Endodermal cell (in vitro differentiated cells): ENCODE data around the gene CEMIP2. TPM values are rescaled to one million over a fixed set of nuclear protein-coding genes. Genes with fewer than 3 reads are reported as not detected.

Source experiments
- DNase-seq: peaks from one replicate; pipeline ENCODE4 v3.0.0-alpha.2; 2017
- H3K27ac ChIP-seq: 2 replicates; pipeline ENCODE4 v1.5.1; 2013; ENCODE audit warnings: mild to moderate bottlenecking, low read depth, low read length, moderate library complexity
- H3K27me3 ChIP-seq: 2 replicates; pipeline ENCODE4 v1.6.1; 2013; ENCODE audit warnings: mild to moderate bottlenecking, low read length, moderate library complexity; ENCODE audit not compliant: insufficient read depth, control insufficient read depth, poor library complexity, severe bottlenecking
- H3K36me3 ChIP-seq: 2 replicates; pipeline ENCODE4 v1.7.0; 2013; ENCODE audit warnings: mild to moderate bottlenecking, low read length, moderate library complexity; ENCODE audit not compliant: control insufficient read depth, insufficient read depth
- H3K4me1 ChIP-seq: one replicate; pipeline ENCODE4 v1.7.0; 2013; ENCODE audit warnings: low read length; ENCODE audit not compliant: control insufficient read depth, insufficient read depth
- H3K4me3 ChIP-seq: 2 replicates; pipeline ENCODE4 v1.5.1; 2013; ENCODE audit warnings: mild to moderate bottlenecking, low read length, moderate library complexity
- H3K9ac ChIP-seq: 2 replicates; pipeline ENCODE4 v1.6.1; 2013; ENCODE audit warnings: mild to moderate bottlenecking, low read length, moderate library complexity; ENCODE audit not compliant: poor library complexity, severe bottlenecking; ENCODE audit errors: extremely low read depth
- H3K9me3 ChIP-seq: 2 replicates; pipeline ENCODE4 v1.6.1; 2013; ENCODE audit warnings: mild to moderate bottlenecking, low read length, moderate library complexity; ENCODE audit not compliant: control insufficient read depth
- H3K27ac Mint-ChIP-seq: 2 replicates; pipeline ENCODE4 v1.8.0; 2020; ENCODE audit warnings: mixed read lengths
- H3K27me3 Mint-ChIP-seq: 2 replicates; pipeline ENCODE4 v1.8.0; 2021; ENCODE audit warnings: mild to moderate bottlenecking, mixed read lengths; ENCODE audit not compliant: insufficient read depth
- H3K36me3 Mint-ChIP-seq: 2 replicates; pipeline ENCODE4 v1.8.0; 2020; ENCODE audit warnings: low read depth, mixed read lengths
- H3K4me1 Mint-ChIP-seq: 2 replicates; pipeline ENCODE4 v1.8.0; 2020; ENCODE audit warnings: mixed read lengths
- H3K4me3 Mint-ChIP-seq: 2 replicates; pipeline ENCODE4 v1.8.0; 2020; ENCODE audit warnings: mild to moderate bottlenecking, moderate library complexity, mixed read lengths
- H3K9me3 Mint-ChIP-seq: 2 replicates; pipeline ENCODE4 v1.8.0; 2020; ENCODE audit warnings: mild to moderate bottlenecking, mixed read lengths
- CTCF ChIP-seq: fragments of 200-600 bp; sonication (generic); conservative IDR thresholded peaks from 2 replicates; pipeline ENCODE4 v1.5.0; 2021; ENCODE audit warnings: antibody characterized with exemption, mild to moderate bottlenecking
- WGBS, 2 experiments: methylation state at CpG; one replicate each; pipeline versions ENCODE4 v1.1.5 to v1.1.7; 2013; ENCODE audit warnings: missing lambda C conversion rate in 2 of 2, mixed read lengths in 1 of 2; ENCODE audit not compliant: insufficient coverage in 1 of 2, insufficient read length in 1 of 2; 5-methylcytosine and 5-hydroxymethylcytosine counted together
- total RNA-seq, 2 donors: library from RNA; stranded (reverse); fragmentation: NEBNext Ultra II Directional in 1 of 2; extraction: Animal tissue kit (Norgen Biotek cat#: 25700) in 1 of 2; gene quantifications; 2 replicates in 1 of 2; 3 replicates in 1 of 2; pipeline ENCODE4 v1.2.1, GENCODE V29; 2021

CEMIP2 gene
- total RNA-seq, 2 donors from 2014 or later = 57.9 to 70.1 TPM

DNA sequence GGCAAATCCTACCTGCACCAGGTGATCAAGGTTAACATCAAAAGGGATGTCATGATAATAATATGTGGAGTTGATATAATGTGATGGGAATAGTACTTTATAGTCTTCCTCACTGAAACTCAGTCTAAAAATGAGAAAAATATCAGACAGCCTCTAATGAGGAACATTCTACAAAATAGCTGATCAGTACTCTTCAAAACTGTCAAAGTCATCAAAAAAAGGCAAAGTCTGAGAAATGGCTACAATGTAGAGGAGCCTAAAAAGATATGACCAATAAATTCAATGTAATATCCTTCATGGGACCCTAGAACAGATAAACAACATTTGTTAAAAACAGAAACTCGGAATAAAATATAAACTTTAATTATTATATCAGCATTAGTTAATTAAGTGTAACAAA lies 95.7 kb downstream of the CEMIP2 start:
- Histone ChIP-seq H3K9ac (no peak overlapping the region), H3K4me3 (no peak overlapping the region), H3K9me3 (peaks cover 11% of the 10 kb centered on the region), H3K4me1 (no peaks in the 10 kb centered on the region), H3K27me3 (no peaks in the 10 kb centered on the region), H3K36me3 (peaks cover 3% of the 10 kb centered on the region), H3K27ac (no peak overlapping the region)
- H3K4me3 Mint-ChIP-seq = no peak overlapping the region
- H3K27me3 Mint-ChIP-seq = no peaks in the 10 kb centered on the region
- peaks cover 12% of the 10 kb centered on the region for H3K9me3 Mint-ChIP-seq
- TF ChIP-seq CTCF = no peak
- WGBS, 2 experiments = no CpG with 5 or more reads among the region's 1 CpG
- H3K36me3 Mint-ChIP-seq = peaks cover 7% of the 10 kb centered on the region
- no peak overlapping the region for H3K27ac Mint-ChIP-seq
- H3K4me1 Mint-ChIP-seq = peaks cover 7% of the 10 kb centered on the region
- no peak for DNase-seq

- Mint-ChIP-seq H3K4me1 (peaks cover 7% of the 10 kb centered on the region), H3K9me3 (peaks cover 8% of the 10 kb centered on the region), H3K27me3 (no peaks in the 10 kb centered on the region), H3K4me3 (no peak overlapping the region), H3K27ac (no peak overlapping the region), H3K36me3 (no peaks in the 10 kb centered on the region)
- Histone ChIP-seq H3K4me3 (no peak overlapping the region), H3K36me3 (peaks cover 2% of the 10 kb centered on the region), H3K27me3 (no peaks in the 10 kb centered on the region), H3K9ac (no peak overlapping the region), H3K4me1 (no peaks in the 10 kb centered on the region), H3K9me3 (peaks cover 10% of the 10 kb centered on the region), H3K27ac (no peak overlapping the region)
- TF ChIP-seq CTCF = no peak
- DNase-seq = no peak
- WGBS, 2 experiments = 96% methylated on average over 3 of the region's 3 CpGs; no CpG with 5 or more reads in 1 of the 2 experiments
These were observed 97.0 kb downstream of the CEMIP2 start for GRCh38 chr9:71671289-71671688.

- H3K36me3 ChIP-seq = no peaks in the 10 kb centered on the region
- 92% methylated on average over 1 of the region's 1 CpG; no CpG with 5 or more reads in 1 of the 2 experiments for WGBS, 2 experiments
- H3K27ac Mint-ChIP-seq = no peak overlapping the region
- no peaks in the 10 kb centered on the region for H3K36me3 Mint-ChIP-seq
- no peaks in the 10 kb centered on the region for H3K9me3 ChIP-seq
- H3K27me3 Mint-ChIP-seq = no peaks in the 10 kb centered on the region
- H3K9me3 Mint-ChIP-seq = no peaks in the 10 kb centered on the region
- TF ChIP-seq CTCF = no peak
- no peak overlapping the region for H3K9ac ChIP-seq
- H3K4me1 Mint-ChIP-seq = peaks cover 7% of the 10 kb centered on the region
- H3K4me3 ChIP-seq = no peak overlapping the region
- H3K27me3 ChIP-seq = no peaks in the 10 kb centered on the region
- H3K4me1 ChIP-seq = no peaks in the 10 kb centered on the region
- H3K4me3 Mint-ChIP-seq = no peak overlapping the region
- no peak for DNase-seq
- no peak overlapping the region for H3K27ac ChIP-seq
These were observed 98.2 kb downstream of the CEMIP2 start for GRCh38 chr9:71670121-71670520.
